Body of pancreas (tissue), 4 donors: ENCODE results near the gene OSBPL6. TPM values are rescaled to one million over a fixed set of nuclear protein-coding genes. Genes with fewer than 3 reads are reported as not detected.

Experiments used
- ATAC-seq: fragments of 150-250 bp; one replicate; pipeline ENCODE4 v1.9.1; 2016
- DNase-seq, 4 donors: peaks; one replicate each; pipeline ENCODE4 v3.0.0-alpha.2; 2019
- H3K27ac ChIP-seq, 4 donors: fragments of 200-600 bp; sonication (generic); 1 replicate in 3 of 4; 2 replicates in 1 of 4; pipeline versions ENCODE4 v1.5.1 to v1.6.1; 2016 to 2019; ENCODE audit warnings: mild to moderate bottlenecking in 1 of 4, mixed read lengths in 1 of 4, moderate library complexity in 1 of 4
- H3K27me3 ChIP-seq, 2 donors: fragments of 200-600 bp; sonication (generic); one replicate each; pipeline ENCODE4 v1.6.0; 2016; ENCODE audit warnings: mild to moderate bottlenecking in 1 of 2
- H3K36me3 ChIP-seq, 2 donors: fragments of 200-600 bp; sonication (generic); replicated peaks in 1 of 2; 2 replicates each; pipeline ENCODE4 v1.5.1; 2016; ENCODE audit warnings: low read depth in 2 of 2; ENCODE audit not compliant: insufficient read depth in 1 of 2
- H3K4me1 ChIP-seq: fragments of 200-600 bp; sonication (generic); one replicate; pipeline ENCODE4 v1.6.0; 2016
- H3K4me3 ChIP-seq, 2 donors: fragments of 200-600 bp; sonication (generic); 1 replicate in 1 of 2; 2 replicates in 1 of 2; pipeline ENCODE4 v1.5.1; 2016 to 2019
- H3K9me3 ChIP-seq, 3 donors: fragments of 200-600 bp; sonication (generic); 1 replicate in 2 of 3; 2 replicates in 1 of 3; pipeline ENCODE4 v1.5.1; 2016
- POLR2A ChIP-seq, 3 donors: fragments of 450-650 bp; IDR thresholded peaks; one replicate each; pipeline ENCODE4 v1.6.1; 2016; ENCODE audit warnings: antibody characterized with exemption in 3 of 3, mild to moderate bottlenecking in 2 of 3
- WGBS, 2 donors: methylation state at CpG; one replicate each; pipeline ENCODE4 v1.1.5; 2017; 5-methylcytosine and 5-hydroxymethylcytosine counted together
- intact Hi-C: fragments of 100-400 bp; cut with DNase I; formaldehyde crosslinking; loops from one replicate; pipeline ENCODE4 v1.15.1; 2023
- total RNA-seq, 2 donors: library from RNA; depleted of rRNA; stranded (reverse); fragments of >200 nt; gene quantifications; one replicate each; pipeline ENCODE4 v1.1.0, GENCODE V29; 2016
- TF ChIP-seq, protein P1 (sequence below), 7 experiments: fragments of 450-650 bp in 4 of 7; fragments of 200-600 bp in 3 of 7; sonication (generic) in 3 of 7; IDR thresholded peaks; one replicate each; pipeline ENCODE4 v1.5.1; 2016 to 2019; ENCODE audit warnings: antibody characterized with exemption in 7 of 7

Gene OSBPL6
- total RNA-seq, 2 donors from 2014 or later, result 0.26 to 2.0 TPM

DNA sequence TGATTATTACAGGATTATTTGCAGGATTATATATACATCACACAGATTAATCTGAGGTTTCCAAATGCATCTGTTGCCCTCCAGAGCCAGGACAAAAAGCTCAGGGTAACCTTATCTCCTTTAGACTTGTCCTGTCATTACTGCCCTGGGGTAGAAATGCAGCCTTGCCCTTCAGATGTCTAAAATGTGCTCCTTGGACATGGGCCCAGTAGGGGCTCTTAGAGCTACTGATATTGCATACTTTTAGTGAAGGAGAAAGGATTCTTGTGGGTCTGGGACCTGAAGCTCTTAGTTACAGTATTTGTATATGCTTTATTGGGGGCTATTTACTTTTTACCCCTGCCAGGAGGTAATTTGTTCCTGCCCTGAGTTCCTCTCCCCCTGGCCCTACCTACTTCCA is 200.5 kb downstream of the OSBPL6 start:
- ATAC-seq, result no peak
- intact Hi-C loops, result no loop called here
- H3K9me3 ChIP-seq, result no peaks in the 10 kb centered on the region
- TF ChIP-seq POLR2A (IDR thresholded peaks at IDR 0.05), result no peak
- TF ChIP-seq, protein P1, sequence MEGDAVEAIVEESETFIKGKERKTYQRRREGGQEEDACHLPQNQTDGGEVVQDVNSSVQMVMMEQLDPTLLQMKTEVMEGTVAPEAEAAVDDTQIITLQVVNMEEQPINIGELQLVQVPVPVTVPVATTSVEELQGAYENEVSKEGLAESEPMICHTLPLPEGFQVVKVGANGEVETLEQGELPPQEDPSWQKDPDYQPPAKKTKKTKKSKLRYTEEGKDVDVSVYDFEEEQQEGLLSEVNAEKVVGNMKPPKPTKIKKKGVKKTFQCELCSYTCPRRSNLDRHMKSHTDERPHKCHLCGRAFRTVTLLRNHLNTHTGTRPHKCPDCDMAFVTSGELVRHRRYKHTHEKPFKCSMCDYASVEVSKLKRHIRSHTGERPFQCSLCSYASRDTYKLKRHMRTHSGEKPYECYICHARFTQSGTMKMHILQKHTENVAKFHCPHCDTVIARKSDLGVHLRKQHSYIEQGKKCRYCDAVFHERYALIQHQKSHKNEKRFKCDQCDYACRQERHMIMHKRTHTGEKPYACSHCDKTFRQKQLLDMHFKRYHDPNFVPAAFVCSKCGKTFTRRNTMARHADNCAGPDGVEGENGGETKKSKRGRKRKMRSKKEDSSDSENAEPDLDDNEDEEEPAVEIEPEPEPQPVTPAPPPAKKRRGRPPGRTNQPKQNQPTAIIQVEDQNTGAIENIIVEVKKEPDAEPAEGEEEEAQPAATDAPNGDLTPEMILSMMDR (IDR thresholded peaks at IDR 0.05), result no peak
- no peaks in the 10 kb centered on the region for H3K36me3 ChIP-seq
- H3K27ac ChIP-seq, result no peak overlapping the region
- no peaks in the 10 kb centered on the region for H3K27me3 ChIP-seq
- H3K4me3 ChIP-seq, result no peak overlapping the region
- DNase-seq, result no peak
- no peaks in the 10 kb centered on the region for H3K4me1 ChIP-seq

DNA sequence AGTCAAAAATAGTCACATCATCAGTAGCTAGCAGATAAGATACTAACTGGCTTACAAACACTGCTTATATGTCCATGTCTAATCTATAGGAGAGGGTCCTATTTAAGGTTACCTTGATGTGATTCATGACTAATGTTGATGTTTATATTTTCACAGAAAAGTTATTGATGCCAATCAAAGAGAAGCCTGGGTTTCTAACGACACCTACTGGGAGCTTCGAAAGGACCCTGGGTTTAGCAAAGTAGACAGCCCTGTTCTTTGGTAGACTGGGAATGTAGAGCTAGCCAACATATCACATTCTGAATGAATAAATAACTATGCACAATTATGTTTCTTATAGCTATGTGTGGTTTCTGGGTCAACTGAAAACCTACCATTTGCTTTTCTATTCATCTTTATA is 201.0 kb downstream of the OSBPL6 start:
- no peak for DNase-seq
- TF ChIP-seq POLR2A (IDR thresholded peaks at IDR 0.05), result no peak
- TF ChIP-seq, protein P1 (IDR thresholded peaks at IDR 0.05), result no peak
- intact Hi-C loops, result no loop called here
- Histone ChIP-seq H3K36me3 (no peaks in the 10 kb centered on the region), H3K27ac (no peak overlapping the region), H3K9me3 (no peaks in the 10 kb centered on the region), H3K27me3 (no peaks in the 10 kb centered on the region), H3K4me3 (no peak overlapping the region), H3K4me1 (no peaks in the 10 kb centered on the region)
- 87 to 88% methylated on average over 2 of the region's 2 CpGs for WGBS, 2 donors
- no peak for ATAC-seq

DNA sequence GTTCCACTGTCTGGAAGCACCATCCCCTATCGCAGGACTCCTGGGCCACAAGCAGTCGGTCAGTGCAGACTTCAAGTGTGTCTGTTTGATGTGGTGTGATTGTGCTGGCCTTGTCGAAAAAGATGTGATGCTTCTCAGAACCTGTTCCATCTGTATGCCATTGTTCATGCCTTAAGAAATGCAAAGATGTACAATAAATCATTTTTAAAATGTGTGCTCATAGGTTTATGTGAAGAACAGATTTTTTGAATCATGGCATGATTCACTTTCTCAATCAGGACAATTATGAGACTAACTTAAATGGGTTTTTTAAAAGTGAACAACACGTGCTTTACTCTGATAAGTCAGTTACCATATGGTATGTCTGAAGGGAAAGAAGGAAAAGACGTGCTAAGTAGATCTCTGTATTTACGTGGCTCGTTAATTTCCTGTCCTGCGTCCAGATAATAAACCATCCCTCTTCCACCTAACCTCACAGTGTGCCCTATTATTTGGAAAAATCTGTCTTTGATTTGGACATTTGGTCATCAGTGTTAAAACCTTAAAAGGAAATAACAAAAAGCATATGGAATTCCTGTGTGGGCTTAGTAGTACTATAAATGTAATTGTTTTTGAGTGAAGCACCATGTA is 201.7 kb downstream of the OSBPL6 start:
- DNase-seq (no peak), ATAC-seq (no peak)
- no peaks in the 10 kb centered on the region for H3K36me3 ChIP-seq
- no peak overlapping the region for H3K4me3 ChIP-seq
- no peak for TF ChIP-seq POLR2A (IDR thresholded peaks at IDR 0.05)
- TF ChIP-seq, protein P1 (IDR thresholded peaks at IDR 0.05), result no peak
- 79 to 83% methylated on average over 8 of the region's 8 CpGs for WGBS, 2 donors
- no peaks in the 10 kb centered on the region for H3K4me1 ChIP-seq
- no peaks in the 10 kb centered on the region for H3K27me3 ChIP-seq
- H3K9me3 ChIP-seq, result no peaks in the 10 kb centered on the region
- intact Hi-C loops, result no loop called here
- no peak overlapping the region for H3K27ac ChIP-seq

DNA sequence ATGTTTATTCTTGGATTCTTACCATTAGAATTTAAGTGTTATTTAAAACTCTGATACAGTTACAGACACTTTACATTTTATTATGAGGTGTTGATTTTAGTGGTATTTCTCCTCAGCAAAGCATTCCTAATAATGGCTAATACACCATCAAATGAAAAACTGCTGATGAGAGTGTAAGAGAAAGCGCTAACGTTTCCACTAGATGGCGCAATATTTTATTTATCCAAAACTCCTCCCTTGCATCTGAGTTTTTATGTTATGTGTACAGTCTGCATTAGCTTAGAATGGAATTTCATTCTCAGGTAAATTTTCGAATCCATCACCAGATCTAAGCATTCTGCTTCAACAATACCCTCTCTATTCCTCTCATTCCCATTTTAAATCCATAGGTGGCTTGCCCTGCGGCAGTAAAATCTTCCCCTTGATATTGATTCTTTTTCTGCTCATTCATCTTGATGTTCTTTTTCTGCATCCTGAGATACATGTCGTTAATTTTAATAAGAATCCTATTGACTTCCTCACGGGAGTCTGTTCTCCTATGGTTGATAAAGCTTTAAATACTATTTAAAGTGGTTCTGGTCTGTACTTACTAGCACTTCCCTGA is 202.8 kb downstream of the OSBPL6 start:
- Histone ChIP-seq H3K36me3 (no peaks in the 10 kb centered on the region), H3K27me3 (no peaks in the 10 kb centered on the region), H3K4me1 (no peaks in the 10 kb centered on the region), H3K4me3 (no peak overlapping the region), H3K9me3 (no peaks in the 10 kb centered on the region), H3K27ac (no peak overlapping the region)
- ATAC-seq (peak; percentile 75), DNase-seq (peak in 1 of 4 donors; percentile 20)
- 10 to 11% methylated on average over 7 of the region's 7 CpGs for WGBS, 2 donors
- intact Hi-C loops, result no loop called here
- TF ChIP-seq, protein P1 (IDR thresholded peaks at IDR 0.05), result peak; percentile 42 to 65 (median 60)
- TF ChIP-seq POLR2A (IDR thresholded peaks at IDR 0.05), result no peak

DNA sequence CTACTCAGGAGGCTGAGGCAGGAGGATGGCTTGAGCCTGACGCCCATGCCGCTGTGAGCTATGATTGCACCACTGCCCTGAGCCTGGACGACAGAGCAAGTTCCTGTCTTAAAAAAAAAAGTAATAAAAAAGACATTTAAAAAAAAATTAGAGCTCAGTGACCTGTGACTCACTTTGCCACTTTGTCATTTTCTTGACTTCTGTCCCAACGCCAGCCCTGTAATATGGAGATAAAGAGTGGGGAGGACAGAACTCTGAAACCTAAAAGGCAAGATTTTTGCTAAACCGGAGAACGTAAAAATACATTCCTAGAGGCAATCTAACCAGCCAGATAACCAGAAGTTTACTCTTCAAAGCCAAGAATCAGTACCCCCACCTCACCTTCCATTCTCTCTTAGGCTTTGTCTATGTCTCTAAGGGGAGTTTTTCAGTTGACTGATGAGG is 207.7 kb downstream of the OSBPL6 start:
- no peak overlapping the region for H3K4me3 ChIP-seq
- H3K4me1 ChIP-seq, result no peaks in the 10 kb centered on the region
- no peak overlapping the region for H3K27ac ChIP-seq
- no peaks in the 10 kb centered on the region for H3K36me3 ChIP-seq
- no peak for DNase-seq
- no peaks in the 10 kb centered on the region for H3K9me3 ChIP-seq
- intact Hi-C loops, result no loop called here
- WGBS, 2 donors, result 44% methylated on average over 6 of the region's 6 CpGs
- no peak for ATAC-seq
- no peaks in the 10 kb centered on the region for H3K27me3 ChIP-seq
- TF ChIP-seq, protein P1 (IDR thresholded peaks at IDR 0.05), result no peak
- no peak for TF ChIP-seq POLR2A (IDR thresholded peaks at IDR 0.05)
